HCT116 (cell line): ENCODE measurements around the gene MIA2. TPM values are rescaled to one million over a fixed set of nuclear protein-coding genes. Genes with fewer than 3 reads are reported as not detected.

ENCODE experiments used
- ATAC-seq: fragments of 200-7000 bp; cut with Tn5 transposase; 2 replicates; pipeline ENCODE4 v1.9.1; 2020; ENCODE audit warnings: mild to moderate bottlenecking, moderate library complexity
- BruUV-seq: library from RNA; stranded (reverse); fragments of 400-500 nt; replicated peaks from 2 replicates; lab custom pipeline; 2021; lab: Mats Ljungman, UMichigan
- CTCF ChIA-PET: fragments of 300-600 bp; sonication (Branson Sonifier 250); formaldehyde crosslinking; loops from one replicate; lab custom pipeline; 2021; ENCODE audit warnings: antibody characterized with exemption; lab: Charles Lee
- POLR2A ChIA-PET: fragments of 300-600, 350-600 bp; sonication (Branson Sonifier 250); formaldehyde crosslinking; loops from one replicate; lab custom pipeline; 2021; ENCODE audit warnings: antibody characterized with exemption; lab: Charles Lee
- RAD21 ChIA-PET, 2 experiments: fragments of 300-600 bp; sonication (Branson Sonifier 250); formaldehyde crosslinking; loops; one replicate each; lab custom pipeline; 2023; ENCODE audit warnings: low total read pairs in 2 of 2; ENCODE audit not compliant: uncharacterized antibody in 2 of 2, unreplicated experiment in 2 of 2, low non-redundant PET in 1 of 2; lab: Charles Lee
- DNase-seq: peaks from one replicate; pipeline ENCODE4 v3.0.0-alpha.2; 2010; ENCODE audit warnings: low read depth, low spot score
- H2AFZ ChIP-seq: fragments of 200-600 bp; shearing (Covaris generic), sonication (generic); 2 replicates; pipeline ENCODE4 v1.6.1; 2017; ENCODE audit warnings: low read depth, mixed run types, mixed read lengths, antibody characterized with exemption, low read length; ENCODE audit not compliant: poor library complexity, severe bottlenecking
- H3K27ac ChIP-seq: 2 replicates; pipeline ENCODE4 v1.5.1; 2012; ENCODE audit warnings: low read depth, low read length
- H3K27me3 ChIP-seq: fragments of 200-600 bp; sonication (generic); 2 replicates; pipeline ENCODE4 v1.6.1; 2016; ENCODE audit warnings: mixed run types, low read length, mixed read lengths; ENCODE audit not compliant: insufficient read depth
- H3K36me3 ChIP-seq, 2 experiments: fragments of 200-500 bp in 1 of 2; fragments of 200-600 bp in 1 of 2; sonication (Bioruptor generic) in 1 of 2; sonication (generic) in 1 of 2; 2 replicates each; pipeline versions ENCODE4 v1.5.1 to v1.6.1; 2014 to 2016; ENCODE audit warnings: low read length in 2 of 2, inconsistent platforms in 1 of 2, mixed read lengths in 1 of 2, mixed run types in 1 of 2; ENCODE audit not compliant: insufficient read depth in 2 of 2, control insufficient read depth in 1 of 2
- H3K4me1 ChIP-seq, 2 experiments: fragments of 200-600 bp in 1 of 2; sonication (generic) in 1 of 2; 2 replicates each; pipeline versions ENCODE4 v1.5.1 to v1.6.1; 2012 to 2017; ENCODE audit warnings: low read length in 2 of 2, inconsistent platforms in 1 of 2, mild to moderate bottlenecking in 1 of 2, mixed read lengths in 1 of 2, mixed run types in 1 of 2, moderate library complexity in 1 of 2; ENCODE audit not compliant: insufficient read depth in 2 of 2, control insufficient read depth in 1 of 2
- H3K4me2 ChIP-seq: fragments of 200-600 bp; sonication (generic); 2 replicates; pipeline ENCODE4 v1.6.1; 2017; ENCODE audit warnings: mixed run types, low read length, mixed read lengths
- H3K4me3 ChIP-seq, 2 experiments: fragments of 200-600 bp in 1 of 2; sonication (generic) in 1 of 2; replicated peaks in 1 of 2; 2 replicates each; pipeline ENCODE4 v1.5.1; 2011 to 2016; ENCODE audit warnings: low read length in 2 of 2, control low read depth in 1 of 2, low read depth in 1 of 2, mild to moderate bottlenecking in 1 of 2, mixed read lengths in 1 of 2, mixed run types in 1 of 2
- H3K79me2 ChIP-seq: fragments of 200-600 bp; sonication (generic); 2 replicates; pipeline ENCODE4 v1.6.1; 2017; ENCODE audit warnings: mild to moderate bottlenecking, mixed run types, low read length, moderate library complexity, mixed read lengths; ENCODE audit not compliant: insufficient read depth
- H3K9ac ChIP-seq: fragments of 200-600 bp; sonication (generic); 2 replicates; pipeline ENCODE4 v1.6.1; 2016; ENCODE audit warnings: low read length, mixed read lengths
- H3K9me2 ChIP-seq: fragments of 200-600 bp; sonication (generic), shearing (Covaris generic); 2 replicates; pipeline ENCODE4 v1.6.1; 2017; ENCODE audit warnings: mixed run types, mild to moderate bottlenecking, moderate library complexity; ENCODE audit not compliant: insufficient read depth
- H3K9me3 ChIP-seq, 2 experiments: fragments of 200-500 bp in 1 of 2; fragments of 200-600 bp in 1 of 2; sonication (Bioruptor generic) in 1 of 2; sonication (generic) in 1 of 2; 2 replicates each; pipeline ENCODE4 v1.6.1; 2014 to 2017; ENCODE audit warnings: low read length in 2 of 2, mixed read lengths in 2 of 2, inconsistent platforms in 1 of 2, low read depth in 1 of 2, mild to moderate bottlenecking in 1 of 2, mixed run types in 1 of 2, moderate library complexity in 1 of 2; ENCODE audit not compliant: control insufficient read depth in 1 of 2, insufficient read depth in 1 of 2
- H4K20me1 ChIP-seq: fragments of 200-600 bp; sonication (generic), shearing (Covaris generic); 2 replicates; pipeline ENCODE4 v1.6.1; 2017; ENCODE audit warnings: mixed run types, mild to moderate bottlenecking, moderate library complexity; ENCODE audit not compliant: insufficient read depth
- ATF3 ChIP-seq: IDR thresholded peaks from 2 replicates; pipeline ENCODE4 v1.6.1; 2012
- CBX3 ChIP-seq: IDR thresholded peaks from 2 replicates; pipeline ENCODE4 v1.6.1; 2012; ENCODE audit warnings: low read depth
- CEBPB ChIP-seq: IDR thresholded peaks from 2 replicates; pipeline ENCODE4 v1.6.1; 2012; ENCODE audit warnings: low read depth
- EGR1 ChIP-seq: IDR thresholded peaks from 2 replicates; pipeline ENCODE4 v1.6.1; 2012; ENCODE audit warnings: low read depth
- ELF1 ChIP-seq: IDR thresholded peaks from 2 replicates; pipeline ENCODE4 v1.6.1; 2012; ENCODE audit warnings: low read depth, borderline replicate concordance
- EZH2 ChIP-seq: fragments of 200-600 bp; sonication (generic); IDR thresholded peaks from 2 replicates; pipeline ENCODE4 v1.6.1; 2017; ENCODE audit warnings: antibody characterized with exemption, mixed run types
- EZH2phosphoT487 ChIP-seq: fragments of 200-600 bp; IDR thresholded peaks from 2 replicates; pipeline ENCODE4 v1.6.1; 2018; ENCODE audit warnings: antibody characterized with exemption, borderline replicate concordance
- FOSL1 ChIP-seq: IDR thresholded peaks from 2 replicates; pipeline ENCODE4 v1.6.1; 2012; ENCODE audit warnings: low read depth
- JUND ChIP-seq: IDR thresholded peaks from 2 replicates; pipeline ENCODE4 v1.6.1; 2012
- POLR2A ChIP-seq: IDR thresholded peaks from 2 replicates; pipeline ENCODE4 v1.7.0; 2011; ENCODE audit warnings: borderline replicate concordance; ENCODE audit not compliant: insufficient read depth, insufficient read length; ENCODE audit errors: extremely low read depth
- POLR2AphosphoS5 ChIP-seq: IDR thresholded peaks from 2 replicates; pipeline ENCODE4 v1.6.1; 2011; ENCODE audit warnings: mild to moderate bottlenecking, low read depth, low read length, moderate library complexity
- RAD21 ChIP-seq: IDR thresholded peaks from 2 replicates; pipeline ENCODE4 v1.6.1; 2012; ENCODE audit warnings: low read depth, mild to moderate bottlenecking
- SIN3A ChIP-seq: IDR thresholded peaks from 2 replicates; pipeline ENCODE4 v1.6.1; 2012; ENCODE audit warnings: low read depth
- SP1 ChIP-seq: IDR thresholded peaks from 2 replicates; pipeline ENCODE4 v1.6.1; 2012; ENCODE audit warnings: low read depth
- TCF7L2 ChIP-seq: IDR thresholded peaks from 2 replicates; pipeline ENCODE4 v1.7.0; 2011; ENCODE audit warnings: borderline replicate concordance, inconsistent platforms; ENCODE audit not compliant: insufficient read depth, insufficient read length; ENCODE audit errors: extremely low read depth
- YY1 ChIP-seq: IDR thresholded peaks from 2 replicates; pipeline ENCODE4 v1.6.1; 2011; ENCODE audit warnings: low read length, low read depth, moderate library complexity, mild to moderate bottlenecking; ENCODE audit not compliant: insufficient replicate concordance; ENCODE audit errors: extremely low read depth
- ZFX ChIP-seq: fragments of 450-650 bp; IDR thresholded peaks from 2 replicates; pipeline ENCODE4 v1.6.1; 2017
- ZNF274 ChIP-seq: fragments of 200-500 bp; sonication (Bioruptor generic); IDR thresholded peaks from 2 replicates; pipeline ENCODE4 v1.6.1; 2014; ENCODE audit warnings: mild to moderate bottlenecking, low read depth, low read length, inconsistent platforms
- intact Hi-C: fragments of 100-400 bp; cut with micrococcal nuclease; formaldehyde crosslinking; loops from 2 replicates; pipeline ENCODE4 v1.10.0; 2022
- total RNA-seq: library from RNA; stranded (reverse); gene quantifications from one replicate; pipeline ENCODE4 v1.2.1, GENCODE V29; 2021; ENCODE audit not compliant: unreplicated experiment
- TF ChIP-seq, protein P1 (sequence below), 3 experiments: fragments of 200-600 bp in 1 of 3; sonication (generic) in 1 of 3; IDR thresholded peaks in 2 of 3; conservative IDR thresholded peaks in 1 of 3; 2 replicates each; pipeline ENCODE4 v1.5.1; 2012 to 2017; ENCODE audit warnings: low read depth in 2 of 3, low read length in 2 of 3, antibody characterized with exemption in 1 of 3, borderline replicate concordance in 1 of 3, control low read depth in 1 of 3, mild to moderate bottlenecking in 1 of 3, mixed read lengths in 1 of 3, mixed run types in 1 of 3, moderate library complexity in 1 of 3; ENCODE audit not compliant: insufficient read depth in 1 of 3
- TF ChIP-seq, protein P2 (sequence below): IDR thresholded peaks from 2 replicates; pipeline ENCODE4 v1.6.1; 2011; ENCODE audit warnings: mild to moderate bottlenecking, low read length, moderate library complexity; ENCODE audit not compliant: insufficient replicate concordance; ENCODE audit errors: extremely low read depth

MIA2 gene
- total RNA-seq, 1 experiment from 2014 or later = 31.1 TPM

DNA sequence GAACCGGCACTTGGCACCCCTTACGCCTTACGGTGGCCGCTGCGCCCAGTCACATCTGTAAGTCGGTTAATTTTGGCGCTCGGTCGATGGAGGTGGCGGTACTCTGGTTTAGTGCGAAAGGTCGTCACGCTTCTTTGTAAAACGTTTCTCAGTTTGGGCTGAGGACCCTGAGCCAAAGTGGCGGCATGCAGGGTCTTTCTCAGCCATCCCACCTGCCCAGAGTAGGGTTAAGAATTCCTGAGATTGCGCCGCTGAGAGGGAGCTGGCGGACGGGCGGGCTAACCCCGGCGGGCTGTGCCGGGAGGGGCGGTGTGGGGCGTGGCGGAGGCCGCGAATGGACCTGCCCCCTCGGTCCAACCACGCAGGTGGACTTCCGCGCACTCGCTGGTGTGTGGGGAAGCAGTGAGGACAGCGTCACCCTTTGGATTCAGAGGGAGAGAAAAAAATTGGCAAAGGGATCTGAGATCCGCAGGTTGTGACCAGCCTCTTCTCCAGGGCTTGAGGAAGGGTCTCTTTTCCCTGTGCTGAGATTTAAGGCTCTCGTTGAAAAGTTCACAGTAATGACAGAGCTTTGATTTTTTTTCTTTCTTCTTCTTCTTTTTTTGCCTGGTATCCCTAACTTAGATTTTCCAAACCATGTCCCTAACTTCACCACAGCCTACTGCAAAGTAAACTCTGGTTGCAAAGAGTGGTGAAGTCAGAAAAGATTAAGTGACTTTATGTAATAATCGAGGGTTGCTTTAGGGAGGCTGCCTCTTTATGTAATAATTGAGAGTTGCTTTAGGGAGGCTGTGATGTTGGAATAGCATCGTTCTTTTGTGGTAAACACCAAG is 199.1 kb downstream of the MIA2 start:
- Histone ChIP-seq H3K36me3 (no peaks in the 10 kb centered on the region), H3K9ac (peak overlapping the region; percentile 68), H3K4me3 (peak overlapping the region; percentile 59 to 69), H3K79me2 (peaks cover 30% of the 10 kb centered on the region), H3K9me3 (no peaks in the 10 kb centered on the region), H4K20me1 (no peaks in the 10 kb centered on the region), H3K27ac (peak overlapping the region; percentile 82), H3K27me3 (no peaks in the 10 kb centered on the region), H3K4me1 (peaks cover 14 to 21% of the 10 kb centered on the region in 2 experiments), H2AFZ (peak overlapping the region; percentile 59), H3K4me2 (peak overlapping the region; percentile 94), H3K9me2 (no peaks in the 10 kb centered on the region)
- DNase-seq = peak; percentile 89
- POLR2A ChIA-PET = interaction anchor here (0.6 to 1.8 kb wide), 7 partner anchors 10 to 319 kb away, joined by 3 to 9 read pairs (median 3); partner anchors contain the start of genes GEMIN2 and TRAPPC6B
- peak; percentile 89 for ATAC-seq
- TSS peak; percentile 86 for BruUV-seq
- CTCF ChIA-PET = interaction anchor here (1.1 to 1.8 kb wide), 3 partner anchors 13 to 201 kb away, joined by 3 to 5 read pairs (median 3); no protein-coding TSS in a partner anchor
- RAD21 ChIA-PET = interaction anchor here in 1 of 2 experiments (1.3 kb wide), 1 partner anchor 330 kb away, joined by 3 read pairs; the partner anchor contains the start of gene SEC23A
- intact Hi-C loops = loop anchor here (2.0 to 5.0 kb wide), 2 partner anchors 166 to 258 kb away; partner anchors contain the start of gene PNN
- TF ChIP-seq ZNF274 (no peak), JUND (no peak), EZH2phosphoT487 (no peak), ELF1 (no peak), TCF7L2 (no peak), POLR2AphosphoS5 (peak; percentile 79), CBX3 (no peak; the same call in 1 of the 2 replicates), POLR2A (peak; percentile 41), SP1 (no peak), YY1 (no peak), ATF3 (no peak), ZFX (no peak), EGR1 (no peak), FOSL1 (no peak), SIN3A (no peak; the same call in 1 of the 2 replicates), EZH2 (no peak), RAD21 (peak; percentile 41; the same call in 1 of the 2 replicates), CEBPB (no peak)
- TF ChIP-seq, protein P1, sequence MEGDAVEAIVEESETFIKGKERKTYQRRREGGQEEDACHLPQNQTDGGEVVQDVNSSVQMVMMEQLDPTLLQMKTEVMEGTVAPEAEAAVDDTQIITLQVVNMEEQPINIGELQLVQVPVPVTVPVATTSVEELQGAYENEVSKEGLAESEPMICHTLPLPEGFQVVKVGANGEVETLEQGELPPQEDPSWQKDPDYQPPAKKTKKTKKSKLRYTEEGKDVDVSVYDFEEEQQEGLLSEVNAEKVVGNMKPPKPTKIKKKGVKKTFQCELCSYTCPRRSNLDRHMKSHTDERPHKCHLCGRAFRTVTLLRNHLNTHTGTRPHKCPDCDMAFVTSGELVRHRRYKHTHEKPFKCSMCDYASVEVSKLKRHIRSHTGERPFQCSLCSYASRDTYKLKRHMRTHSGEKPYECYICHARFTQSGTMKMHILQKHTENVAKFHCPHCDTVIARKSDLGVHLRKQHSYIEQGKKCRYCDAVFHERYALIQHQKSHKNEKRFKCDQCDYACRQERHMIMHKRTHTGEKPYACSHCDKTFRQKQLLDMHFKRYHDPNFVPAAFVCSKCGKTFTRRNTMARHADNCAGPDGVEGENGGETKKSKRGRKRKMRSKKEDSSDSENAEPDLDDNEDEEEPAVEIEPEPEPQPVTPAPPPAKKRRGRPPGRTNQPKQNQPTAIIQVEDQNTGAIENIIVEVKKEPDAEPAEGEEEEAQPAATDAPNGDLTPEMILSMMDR (IDR thresholded peaks at IDR 0.05 in 2 of 3, conservative IDR thresholded peaks at IDR 0.05 in 1 of 3; ENCODE audit: borderline replicate concordance in 1 of 3, insufficient read depth in 1 of 3, low read depth in 2 of 3, low read length in 2 of 3) = peak in 1 of 3 experiments; percentile 25; a peak in 1 of 6 replicates
- TF ChIP-seq, protein P2, sequence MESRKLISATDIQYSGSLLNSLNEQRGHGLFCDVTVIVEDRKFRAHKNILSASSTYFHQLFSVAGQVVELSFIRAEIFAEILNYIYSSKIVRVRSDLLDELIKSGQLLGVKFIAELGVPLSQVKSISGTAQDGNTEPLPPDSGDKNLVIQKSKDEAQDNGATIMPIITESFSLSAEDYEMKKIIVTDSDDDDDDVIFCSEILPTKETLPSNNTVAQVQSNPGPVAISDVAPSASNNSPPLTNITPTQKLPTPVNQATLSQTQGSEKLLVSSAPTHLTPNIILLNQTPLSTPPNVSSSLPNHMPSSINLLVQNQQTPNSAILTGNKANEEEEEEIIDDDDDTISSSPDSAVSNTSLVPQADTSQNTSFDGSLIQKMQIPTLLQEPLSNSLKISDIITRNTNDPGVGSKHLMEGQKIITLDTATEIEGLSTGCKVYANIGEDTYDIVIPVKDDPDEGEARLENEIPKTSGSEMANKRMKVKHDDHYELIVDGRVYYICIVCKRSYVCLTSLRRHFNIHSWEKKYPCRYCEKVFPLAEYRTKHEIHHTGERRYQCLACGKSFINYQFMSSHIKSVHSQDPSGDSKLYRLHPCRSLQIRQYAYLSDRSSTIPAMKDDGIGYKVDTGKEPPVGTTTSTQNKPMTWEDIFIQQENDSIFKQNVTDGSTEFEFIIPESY = no peak
